ENCODE data around the gene MPHOSPH9. TPM values are rescaled to one million over a fixed set of nuclear protein-coding genes. Genes with fewer than 3 reads are reported as not detected.
A peak's percentile ranks its signal among the peaks of the same experiment; 100 is the strongest.

The MPHOSPH9 gene
- polyA plus RNA-seq, 5 donors: 22.0 to 48.9 (median 41.3) TPM

DNA sequence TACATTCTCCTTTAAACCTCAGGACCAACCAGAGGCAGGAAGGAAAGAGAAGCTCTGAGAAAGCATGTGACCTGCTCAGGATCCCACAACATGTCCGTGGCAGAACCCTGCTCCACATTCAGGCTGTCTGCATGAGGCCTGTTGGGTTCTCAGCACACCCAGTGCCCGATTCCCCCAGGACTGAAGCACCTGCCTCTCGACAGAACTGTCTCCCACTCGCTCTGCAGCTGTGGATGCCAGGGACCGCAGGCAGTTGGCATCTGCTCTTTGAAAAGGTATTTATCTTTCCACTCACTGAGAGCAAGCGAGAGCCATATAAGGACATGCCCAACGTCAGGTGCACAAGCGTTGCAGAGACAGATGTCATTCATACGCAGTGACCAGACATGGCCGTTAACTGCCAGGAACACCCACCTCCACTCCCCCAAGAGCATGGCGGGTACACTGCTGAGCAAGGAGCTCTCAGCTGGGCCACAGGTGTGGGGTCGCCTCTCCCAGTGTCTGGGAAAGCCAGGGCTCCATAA lies 101.0 kb downstream of the MPHOSPH9 start:
- DNase-seq: no peak

DNA sequence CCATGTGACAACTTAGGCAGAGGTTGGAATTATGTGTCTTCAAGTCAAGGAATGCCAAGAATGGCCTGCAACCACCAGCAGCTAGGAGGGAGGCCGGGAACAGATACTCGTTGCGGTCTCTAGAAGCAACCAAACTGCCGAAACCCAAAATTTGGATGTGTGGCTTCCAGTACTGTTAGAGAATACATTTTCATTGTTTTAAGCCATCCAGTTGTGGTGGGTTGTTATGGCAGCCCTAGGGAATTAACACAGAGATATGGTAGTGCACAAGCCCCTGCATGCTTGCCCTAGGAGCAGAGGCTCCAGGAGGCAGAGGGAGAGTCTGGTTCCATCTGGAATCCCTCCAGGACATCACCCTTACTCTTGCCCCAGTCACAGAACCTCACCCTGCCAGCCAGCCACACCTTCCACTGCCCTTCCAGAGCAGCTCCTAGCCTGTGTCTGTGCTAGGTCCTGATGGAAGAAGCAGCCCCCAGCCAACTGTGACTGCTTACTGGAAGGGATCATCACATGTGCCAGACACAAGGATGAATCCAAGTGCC lies 101.6 kb downstream of the MPHOSPH9 start:
- no peak for DNase-seq

DNA sequence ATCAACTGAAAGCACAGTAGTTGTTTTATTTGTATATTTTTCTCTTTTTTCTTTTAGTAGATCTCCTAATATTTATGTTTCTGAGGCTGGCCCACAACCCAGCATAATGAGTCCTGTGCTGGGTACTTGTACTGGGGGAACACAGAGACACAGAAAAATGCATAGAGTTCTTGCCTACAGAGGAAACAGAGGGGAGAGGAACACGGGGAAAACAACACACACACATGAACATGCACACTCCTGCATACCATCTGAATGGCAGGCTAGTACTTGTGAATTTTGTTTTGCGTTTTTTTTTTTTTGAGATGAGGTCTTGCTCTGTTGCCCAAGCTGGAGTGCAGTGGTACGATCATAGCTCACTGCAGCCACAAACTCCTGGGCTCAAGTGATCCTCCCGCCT lies 103.3 kb downstream of the MPHOSPH9 start:
- DNase-seq: no peak

DNA sequence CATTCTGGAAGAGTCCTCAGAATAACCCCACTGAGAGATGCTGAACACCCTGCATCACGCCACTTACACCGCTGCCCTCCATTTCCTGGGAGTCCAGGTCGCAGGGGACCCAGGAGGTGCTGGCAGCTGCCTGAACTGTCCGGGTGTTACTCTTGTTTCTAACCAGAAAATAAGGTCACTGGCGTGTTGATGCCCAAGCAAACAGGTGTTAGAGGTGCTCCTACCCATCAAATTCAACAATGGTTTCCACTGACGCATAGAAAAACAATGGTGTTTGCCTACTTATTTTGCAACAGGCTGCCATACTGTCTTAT lies 105.8 kb downstream of the MPHOSPH9 start:
- no peak for DNase-seq

DNA sequence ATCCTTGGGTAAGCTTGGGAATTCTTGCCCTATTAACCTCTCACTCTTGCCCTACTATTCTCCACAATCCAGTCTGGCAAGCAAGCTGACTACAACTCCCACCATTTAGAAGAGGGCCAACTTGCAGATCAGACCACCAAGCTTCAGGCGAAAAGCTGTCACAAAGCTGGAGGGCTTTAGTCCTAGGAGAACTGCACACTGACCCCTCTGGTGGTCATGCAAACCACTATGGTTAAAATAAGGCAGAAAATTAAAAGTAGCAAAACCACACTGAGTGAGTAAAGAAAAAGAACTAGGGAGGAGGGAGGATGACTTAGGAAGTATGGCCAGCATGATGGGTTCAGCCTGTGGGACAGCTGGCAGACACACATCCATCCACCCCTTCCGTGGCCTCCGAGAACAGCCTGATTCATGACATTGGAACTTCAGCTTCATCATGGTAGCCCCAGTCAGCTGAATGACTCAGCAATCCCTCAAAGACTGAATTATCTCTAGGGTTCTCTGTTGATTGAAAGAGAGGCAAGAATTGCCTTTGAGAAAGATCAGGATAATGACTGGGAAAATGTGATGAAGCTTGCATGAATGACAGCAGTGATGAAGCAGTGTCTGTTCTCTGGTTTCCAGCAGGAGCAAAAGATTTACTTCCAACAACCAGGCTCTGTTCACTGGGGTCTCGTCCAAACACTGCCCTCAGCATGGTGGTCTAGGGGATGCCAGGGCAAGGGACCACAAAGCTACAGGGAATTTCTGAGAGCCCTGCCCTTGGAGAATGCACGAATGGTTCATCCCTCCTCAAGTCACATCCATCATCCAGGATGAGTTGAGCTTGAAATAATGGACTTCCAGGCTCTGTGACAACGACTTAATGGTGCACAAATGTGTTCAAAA lies 106.4 kb downstream of the MPHOSPH9 start:
- no peak for DNase-seq

DNA sequence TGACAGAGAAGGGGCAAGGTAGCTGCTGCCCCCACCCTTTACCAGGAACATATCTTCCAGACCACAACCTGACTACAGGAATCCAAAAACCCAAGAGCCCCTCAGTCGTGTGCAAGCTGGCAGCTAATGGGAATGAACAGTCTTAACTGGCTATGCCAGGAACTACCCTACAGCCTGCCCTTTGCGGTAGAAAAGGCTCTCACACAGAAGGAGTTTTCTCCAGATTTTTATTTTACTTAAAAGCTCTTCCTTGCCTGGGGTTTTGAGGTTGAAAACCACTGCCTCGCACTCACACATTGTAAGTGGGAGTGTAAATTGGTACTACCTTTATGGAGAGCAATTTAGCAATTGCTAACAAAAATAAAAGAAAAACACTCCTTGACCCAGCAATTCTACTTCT lies 110.3 kb downstream of the MPHOSPH9 start:
- DNase-seq: no peak

DNA sequence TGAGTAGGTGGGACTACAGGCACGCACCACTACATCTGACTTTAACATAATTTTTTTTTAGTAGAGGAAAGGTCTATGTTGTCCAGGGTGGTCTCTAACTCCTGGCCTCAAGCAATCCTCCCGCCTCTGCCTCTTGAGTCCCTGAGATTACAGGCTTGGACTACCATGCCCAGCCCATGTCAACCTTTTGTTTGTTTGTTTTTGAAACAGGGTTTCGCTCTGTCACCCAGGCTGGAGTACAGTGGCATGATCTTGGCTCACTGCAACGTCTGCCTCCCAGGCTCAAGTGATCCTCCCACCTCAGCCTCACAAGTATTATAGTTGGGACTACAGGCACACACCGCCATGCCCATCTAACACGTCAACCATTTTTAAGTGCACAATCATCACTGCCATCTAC lies 111.3 kb downstream of the MPHOSPH9 start:
- DNase-seq: no peak

DNA sequence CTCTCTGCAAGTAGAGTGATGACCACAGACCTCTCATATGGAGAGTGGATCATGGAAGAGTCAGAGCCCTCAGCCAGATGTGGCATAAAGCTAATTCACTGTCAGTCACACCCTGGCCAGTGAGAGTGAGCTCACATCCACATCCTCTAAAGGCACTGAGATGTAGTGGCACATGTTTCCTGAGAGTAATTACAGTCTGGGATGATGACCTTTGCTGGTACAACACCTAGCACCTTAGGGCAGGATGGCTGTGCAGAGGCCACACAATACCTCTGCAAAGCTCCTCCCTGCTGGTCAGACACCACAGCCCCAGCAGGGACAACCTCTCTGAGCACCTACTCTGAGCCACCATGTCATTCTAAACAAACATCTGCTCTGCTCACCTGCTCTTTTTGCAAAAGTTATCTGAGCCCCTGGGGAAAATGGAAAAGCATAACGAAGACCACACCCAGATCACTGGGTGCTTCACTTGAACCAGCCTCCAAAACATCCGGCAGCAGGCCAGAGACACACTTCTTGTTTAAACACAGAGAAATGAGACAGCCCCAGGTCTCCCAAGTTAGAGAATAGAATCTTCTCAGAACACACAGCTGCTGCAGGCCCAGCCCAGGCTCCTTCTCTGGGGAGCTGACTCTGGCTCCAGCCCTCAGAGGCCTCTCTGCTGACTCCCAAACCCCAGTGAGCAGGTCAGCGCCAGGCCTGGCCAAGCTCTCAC lies 112.3 kb downstream of the MPHOSPH9 start:
- no peak for DNase-seq

DNA sequence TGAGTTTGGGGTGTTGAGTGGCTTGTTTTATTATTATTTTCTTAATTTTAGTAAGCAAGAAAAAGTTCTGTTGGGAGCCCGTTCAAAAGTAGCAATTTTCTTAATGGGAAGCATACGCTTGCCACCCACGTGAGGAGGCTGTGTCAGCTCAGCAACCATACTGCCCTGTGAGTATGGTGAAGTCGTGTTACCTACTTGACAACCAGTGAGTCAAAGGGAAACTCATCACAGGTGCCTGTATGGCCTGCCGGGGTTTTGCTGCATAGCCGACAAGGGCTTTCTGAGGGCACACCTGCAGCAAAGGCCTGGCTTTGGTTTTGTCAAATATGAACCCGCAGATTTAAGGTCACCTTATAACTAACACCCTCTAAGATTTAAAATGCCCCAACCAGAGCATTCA lies 113.1 kb downstream of the MPHOSPH9 start:
- no peak for DNase-seq

DNA sequence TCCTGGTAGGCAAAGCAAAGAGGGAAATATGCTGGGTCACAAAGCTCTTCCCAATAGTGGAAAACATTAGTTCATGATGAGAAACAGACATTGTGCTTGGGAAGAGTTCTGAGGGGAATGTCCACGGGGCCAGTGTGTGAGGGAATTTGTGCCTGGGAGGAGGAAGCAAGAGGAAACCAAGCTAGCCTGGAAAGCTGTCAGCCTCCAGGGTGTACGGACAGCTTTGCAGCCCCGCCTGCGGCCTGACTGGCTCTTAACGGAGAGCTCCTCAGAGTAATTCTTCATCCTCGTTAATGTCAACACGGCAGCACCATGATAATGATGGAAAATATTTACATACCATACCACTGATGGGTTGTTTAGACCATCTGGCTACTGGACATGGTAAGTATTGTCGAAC lies 114.4 kb downstream of the MPHOSPH9 start:
- DNase-seq: no peak

DNA sequence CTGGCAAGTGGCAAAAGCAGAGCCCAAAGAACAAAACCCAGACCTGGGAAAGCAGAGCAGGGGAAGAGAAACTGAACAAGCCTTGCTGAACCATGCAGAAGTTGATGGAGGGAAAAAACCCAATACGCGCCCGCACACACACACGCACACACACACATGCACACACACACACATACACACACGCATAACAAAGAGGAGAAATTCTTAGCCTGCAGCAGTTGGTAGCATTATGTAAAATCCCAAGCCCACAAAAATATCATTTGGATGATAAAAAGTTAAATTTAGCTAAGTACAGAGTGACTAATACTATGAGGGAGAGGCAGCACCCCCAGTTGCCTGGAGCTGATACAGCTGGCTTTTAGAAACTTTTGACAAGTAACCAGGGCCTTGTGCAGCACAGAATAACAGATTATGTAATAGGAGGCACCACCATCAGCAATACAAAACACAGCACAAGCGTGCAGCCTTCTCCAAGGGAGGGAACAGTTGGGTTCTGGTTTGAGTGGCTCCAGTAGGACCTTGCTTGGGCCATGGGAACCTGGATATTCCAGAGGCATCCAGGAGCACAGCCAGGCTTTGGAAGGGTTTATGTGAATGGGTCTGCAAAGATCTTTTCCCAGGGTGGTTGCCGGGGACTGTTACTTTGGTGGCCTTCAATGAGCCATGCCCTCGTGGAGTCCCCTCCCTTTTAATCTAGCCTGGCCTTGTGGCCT lies 117.4 kb downstream of the MPHOSPH9 start:
- DNase-seq: peak; percentile 64 to 73

DNA sequence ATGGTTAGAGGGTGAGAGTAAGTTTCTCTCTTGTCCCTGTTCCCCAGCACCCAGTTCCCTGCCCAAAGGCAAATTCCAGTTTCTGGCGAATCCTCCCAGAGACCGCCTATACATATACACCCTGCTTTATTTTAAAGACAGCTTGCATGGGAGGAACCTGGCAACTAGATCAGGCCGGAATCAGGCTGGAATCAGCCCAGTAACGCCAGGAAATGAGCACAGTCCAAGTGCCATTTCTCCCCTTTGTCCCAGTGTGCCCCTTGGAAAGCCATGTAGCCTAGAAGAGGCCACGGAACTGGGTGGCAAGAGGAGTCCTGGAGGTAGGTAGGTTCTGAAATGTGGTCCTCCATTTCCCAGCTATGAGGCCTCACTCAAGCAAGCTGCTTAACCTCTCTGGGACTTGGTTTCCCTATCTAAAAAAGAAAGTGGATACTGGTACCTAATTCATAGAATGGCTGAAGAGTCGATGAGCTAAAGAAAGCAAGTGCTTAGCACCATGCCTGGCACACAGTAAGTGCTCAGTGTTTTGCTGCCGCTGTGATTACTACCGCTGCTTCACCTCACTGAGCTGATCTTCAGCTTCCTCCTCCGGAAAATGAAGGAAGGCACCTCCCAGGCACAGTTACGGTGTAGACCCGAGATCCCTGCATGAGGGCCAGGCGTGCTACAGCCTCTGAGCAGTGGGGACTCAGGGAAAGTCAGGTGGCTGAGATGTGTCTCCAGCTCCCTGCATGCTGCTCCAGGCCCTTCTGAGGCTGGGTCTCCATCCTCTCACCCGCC lies 118.4 kb downstream of the MPHOSPH9 start:
- DNase-seq: peak in 1 of 2 donors; percentile 39

DNA sequence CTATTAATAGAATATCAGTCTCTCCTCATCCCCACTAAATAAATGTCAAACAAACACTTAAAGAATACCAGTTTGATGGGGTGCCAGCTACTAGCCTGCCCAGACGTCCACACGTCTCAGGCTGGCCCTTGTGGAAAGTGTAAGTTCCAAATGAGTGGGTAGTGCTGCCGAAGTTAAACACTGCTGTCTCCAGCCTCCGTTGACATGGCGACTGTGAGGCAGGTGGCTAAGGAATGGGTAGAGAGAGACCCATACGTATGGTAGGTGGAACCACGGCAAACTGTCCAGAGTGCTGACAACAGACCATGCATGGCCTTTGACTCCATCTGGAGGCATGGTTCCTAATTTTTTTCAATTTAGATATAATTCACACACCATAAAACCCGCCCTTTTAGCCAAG lies 119.9 kb downstream of the MPHOSPH9 start:
- no peak for DNase-seq

DNA sequence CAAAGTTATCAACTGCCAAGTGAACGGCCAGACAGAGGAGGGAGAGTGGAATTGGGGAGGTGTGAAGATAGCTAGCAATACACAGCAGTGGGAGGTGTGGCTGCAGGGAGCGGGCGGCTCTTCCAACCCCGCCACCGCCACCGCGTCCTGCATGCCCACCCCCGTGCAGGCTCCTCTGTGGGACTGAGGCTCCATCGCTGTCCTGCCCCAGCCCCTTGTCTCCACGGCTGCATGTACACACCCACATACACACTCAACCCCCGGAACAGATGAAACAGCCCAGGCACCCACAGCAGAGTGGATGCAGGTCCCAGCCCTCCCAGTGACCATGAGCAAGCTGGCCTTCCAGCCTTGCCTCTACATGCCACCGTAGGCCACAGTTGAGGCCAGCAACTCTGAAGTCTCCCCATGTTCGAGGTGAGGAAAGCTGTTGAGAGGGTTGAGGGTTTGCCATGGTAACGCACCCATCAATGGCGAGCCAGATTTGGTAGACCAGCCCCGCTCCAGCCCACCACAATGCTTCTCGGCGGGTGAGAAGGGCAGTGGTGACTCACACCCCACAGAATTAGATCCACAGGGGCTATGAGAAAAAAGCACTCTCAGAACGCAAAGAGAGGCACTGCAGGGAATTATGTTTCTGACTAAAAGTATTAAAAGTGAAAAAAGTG lies 121.3 kb downstream of the MPHOSPH9 start:
- DNase-seq: no peak

DNA sequence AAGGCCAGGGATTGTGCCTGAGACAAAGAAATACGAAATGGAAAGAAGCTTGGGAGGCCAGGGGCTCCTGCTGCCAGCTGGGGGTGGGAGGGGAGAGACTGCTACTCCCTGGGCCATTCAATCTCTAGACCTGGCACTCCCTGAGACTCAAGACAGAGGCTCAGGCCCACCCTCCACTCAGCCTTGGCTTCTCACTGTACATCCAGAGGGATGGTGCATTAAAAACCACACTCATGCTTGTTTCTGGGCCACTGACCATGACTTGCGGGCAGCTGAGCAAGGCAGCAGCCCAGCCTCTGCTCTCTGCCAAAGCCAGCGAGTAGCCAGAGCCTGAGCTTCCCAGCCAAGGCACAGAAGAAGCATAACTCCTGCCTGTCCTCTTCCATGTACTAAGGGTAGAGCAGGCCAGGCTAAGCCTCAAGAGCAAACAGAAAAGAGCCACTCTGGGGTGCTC lies 123.6 kb downstream of the MPHOSPH9 start:
- no peak for DNase-seq

DNA sequence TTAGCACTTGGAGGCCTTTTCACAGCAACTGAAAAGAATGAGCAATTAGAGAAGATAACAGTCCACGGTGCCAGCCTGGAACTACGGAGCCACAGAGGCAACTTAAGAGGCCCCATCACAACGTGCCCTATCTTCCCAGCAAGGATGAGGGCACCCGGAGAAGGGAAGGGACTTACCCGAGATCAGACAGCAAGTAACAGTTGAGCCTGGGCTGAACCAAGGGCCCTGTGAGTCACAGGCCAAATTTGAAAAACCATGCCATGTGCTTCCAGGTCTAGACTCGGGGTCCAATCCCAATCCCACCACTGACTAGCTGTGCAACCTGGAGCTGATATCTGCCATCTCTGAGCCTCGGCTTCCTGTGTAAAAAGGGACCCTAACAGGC lies 124.3 kb downstream of the MPHOSPH9 start:
- DNase-seq: no peak

DNA sequence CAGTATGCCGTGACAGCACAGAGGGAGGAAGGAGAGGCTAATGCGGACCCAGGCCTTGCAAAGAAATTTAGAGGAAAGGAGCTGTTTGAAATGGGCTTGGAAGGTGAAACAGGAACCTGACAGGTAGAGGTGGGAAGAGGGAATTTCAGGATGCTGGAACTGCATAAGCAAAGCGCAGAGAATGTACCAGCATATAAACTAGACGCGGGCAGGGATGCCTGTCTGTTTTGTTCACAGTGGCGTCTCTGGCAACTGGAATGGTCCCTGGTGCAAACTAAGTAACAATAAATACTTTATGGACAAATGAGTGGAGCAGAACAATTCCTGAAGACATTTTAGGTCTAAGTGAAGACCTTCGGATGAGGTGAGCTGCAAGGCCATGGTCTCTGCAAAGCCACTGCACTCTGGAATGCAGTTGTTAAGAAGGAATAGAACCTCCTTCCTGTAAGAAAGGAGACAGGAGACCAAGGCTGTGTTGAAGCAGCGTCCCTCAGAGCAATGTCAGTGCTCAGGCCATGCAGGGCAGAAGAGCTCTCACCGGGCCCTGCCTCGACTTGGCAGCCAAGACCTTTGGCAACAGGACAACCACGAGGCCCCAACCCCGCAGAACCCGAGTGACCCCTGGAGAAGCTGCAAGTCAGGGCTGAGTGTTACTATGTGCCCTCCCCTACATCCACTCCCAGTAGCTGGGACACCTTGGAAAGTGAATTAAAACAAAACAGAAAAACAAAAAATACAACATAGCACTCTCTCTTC lies 124.8 kb downstream of the MPHOSPH9 start:
- DNase-seq: no peak

DNA sequence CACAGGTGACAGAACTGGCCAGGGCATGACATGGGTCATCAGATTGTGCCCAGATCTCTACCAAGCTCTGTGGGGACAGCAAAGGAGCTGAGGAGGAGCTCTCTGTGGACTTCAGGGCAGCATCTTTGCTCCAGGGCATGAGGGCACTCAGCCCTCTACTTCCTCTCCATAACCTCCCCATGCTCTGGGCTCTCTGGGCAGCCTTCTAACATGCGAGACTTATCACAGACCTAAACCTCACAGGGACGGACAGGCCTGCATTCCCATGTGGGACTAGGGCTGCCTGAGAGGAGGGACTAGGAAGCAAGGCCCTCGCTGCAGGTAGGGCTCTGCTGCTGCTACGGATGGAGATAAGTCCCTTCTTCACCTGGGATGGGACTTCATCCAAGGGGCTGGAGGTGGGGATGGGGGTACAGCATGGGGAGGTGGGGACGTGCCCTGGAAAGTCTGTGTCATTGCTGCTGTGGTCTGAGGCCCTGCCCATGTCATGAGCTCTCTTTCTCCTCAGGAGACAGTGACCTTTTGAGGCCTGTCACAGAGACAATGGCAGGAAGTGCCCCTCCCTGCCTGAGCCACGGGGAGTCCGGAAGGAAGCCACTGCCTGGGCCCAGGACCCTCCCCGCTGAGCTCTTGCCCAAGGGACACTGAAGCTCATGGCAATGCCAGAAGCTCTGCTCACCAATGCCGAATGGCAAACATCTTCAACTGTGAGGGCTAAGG lies 126.1 kb downstream of the MPHOSPH9 start:
- no peak for DNase-seq

DNA sequence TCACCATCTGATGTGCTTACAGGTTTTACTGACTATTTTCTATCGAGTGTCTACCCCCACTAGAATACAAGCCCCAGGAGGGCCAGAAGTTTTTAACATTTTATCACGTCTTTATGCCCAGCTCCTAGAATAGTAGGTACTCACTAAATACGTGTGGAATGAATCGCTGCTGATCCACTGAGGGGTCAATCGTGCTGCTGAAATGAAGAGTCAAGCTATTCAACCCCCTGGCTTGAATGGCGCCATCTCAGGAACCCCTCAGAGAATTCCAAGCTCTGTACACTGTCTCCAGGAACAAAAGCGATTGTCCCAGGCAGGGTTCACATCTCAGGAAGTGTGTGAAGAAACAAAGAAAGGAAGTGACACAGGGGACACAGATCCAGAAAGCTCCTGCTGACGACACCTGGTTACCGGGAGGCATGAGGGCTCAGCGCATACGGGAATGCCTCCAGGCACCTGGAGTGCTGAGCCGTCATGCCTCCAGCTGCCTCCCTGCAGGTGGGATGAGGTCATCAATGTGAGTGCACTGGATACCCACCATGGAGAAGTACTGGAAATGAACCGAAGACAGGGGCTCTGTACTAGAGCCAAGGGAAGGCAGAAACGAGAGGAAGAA lies 127.6 kb downstream of the MPHOSPH9 start:
- DNase-seq: no peak

All from right lung (tissue), 5 donors.